ENCODE data around the gene SPN.
"Not testable (repeated sequence)": the region's sequence is repeated elsewhere in the genome, so short reads cannot be mapped to it uniquely, and the experiment has no call there.

DNA sequence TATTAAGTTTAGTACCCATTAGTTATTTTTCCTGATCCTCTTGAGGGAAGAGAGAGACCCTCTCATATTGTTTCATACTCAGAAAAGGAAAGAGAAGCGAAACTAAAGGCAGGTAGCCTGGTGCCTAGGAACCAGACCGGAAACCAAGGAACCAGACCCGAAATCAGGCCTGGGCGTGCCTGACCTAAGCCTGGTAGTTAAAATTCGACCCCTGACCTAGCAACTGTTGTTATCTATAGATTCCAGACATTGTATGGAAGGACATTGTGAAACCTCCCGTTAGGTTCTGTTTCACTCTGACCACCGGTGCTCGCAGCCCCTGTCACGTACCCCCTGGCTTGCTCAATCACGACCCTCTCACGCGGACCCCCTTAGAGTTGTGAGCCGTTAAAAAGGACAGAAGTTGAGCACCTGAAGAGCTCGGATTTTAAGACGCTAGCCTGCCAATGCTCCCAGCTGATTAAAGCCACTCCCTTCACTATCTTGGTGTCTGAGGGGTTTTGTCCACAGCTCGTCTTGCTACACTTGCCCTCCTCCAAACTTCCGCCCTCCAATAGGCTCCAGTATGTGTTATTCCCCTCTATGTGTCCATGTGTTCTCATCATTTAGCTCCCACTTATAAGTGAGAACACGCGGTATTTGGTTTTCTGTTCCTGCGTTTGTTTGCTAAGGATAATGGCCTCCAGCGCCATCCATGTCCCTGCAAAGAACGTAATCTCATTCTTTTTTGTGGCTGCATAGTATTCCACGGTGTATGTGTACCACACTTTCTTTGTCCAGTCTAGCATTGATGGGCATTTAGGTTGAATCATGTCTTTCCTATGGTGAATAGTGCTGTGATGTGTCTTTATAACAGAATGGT, 26.7 kb downstream of the SPN start:
- TF ChIP-seq, protein P1, sequence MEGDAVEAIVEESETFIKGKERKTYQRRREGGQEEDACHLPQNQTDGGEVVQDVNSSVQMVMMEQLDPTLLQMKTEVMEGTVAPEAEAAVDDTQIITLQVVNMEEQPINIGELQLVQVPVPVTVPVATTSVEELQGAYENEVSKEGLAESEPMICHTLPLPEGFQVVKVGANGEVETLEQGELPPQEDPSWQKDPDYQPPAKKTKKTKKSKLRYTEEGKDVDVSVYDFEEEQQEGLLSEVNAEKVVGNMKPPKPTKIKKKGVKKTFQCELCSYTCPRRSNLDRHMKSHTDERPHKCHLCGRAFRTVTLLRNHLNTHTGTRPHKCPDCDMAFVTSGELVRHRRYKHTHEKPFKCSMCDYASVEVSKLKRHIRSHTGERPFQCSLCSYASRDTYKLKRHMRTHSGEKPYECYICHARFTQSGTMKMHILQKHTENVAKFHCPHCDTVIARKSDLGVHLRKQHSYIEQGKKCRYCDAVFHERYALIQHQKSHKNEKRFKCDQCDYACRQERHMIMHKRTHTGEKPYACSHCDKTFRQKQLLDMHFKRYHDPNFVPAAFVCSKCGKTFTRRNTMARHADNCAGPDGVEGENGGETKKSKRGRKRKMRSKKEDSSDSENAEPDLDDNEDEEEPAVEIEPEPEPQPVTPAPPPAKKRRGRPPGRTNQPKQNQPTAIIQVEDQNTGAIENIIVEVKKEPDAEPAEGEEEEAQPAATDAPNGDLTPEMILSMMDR (IDR thresholded peaks at IDR 0.05; ENCODE audit: insufficient read depth, low read length): not testable (repeated sequence)
- TF ChIP-seq POLR2AphosphoS5 (IDR thresholded peaks at IDR 0.05; ENCODE audit: low read depth): not testable (repeated sequence)
